HG02884 (cell line): ENCODE results near the gene DIO1.

ENCODE experiments used
- ATAC-seq: cut with Tn5 transposase; IDR thresholded peaks from one replicate; pipeline ENCODE4 v1.9.1; 2021; ENCODE audit warnings: mild to moderate bottlenecking, moderate library complexity; ENCODE audit not compliant: unreplicated experiment

Gene DIO1

DNA sequence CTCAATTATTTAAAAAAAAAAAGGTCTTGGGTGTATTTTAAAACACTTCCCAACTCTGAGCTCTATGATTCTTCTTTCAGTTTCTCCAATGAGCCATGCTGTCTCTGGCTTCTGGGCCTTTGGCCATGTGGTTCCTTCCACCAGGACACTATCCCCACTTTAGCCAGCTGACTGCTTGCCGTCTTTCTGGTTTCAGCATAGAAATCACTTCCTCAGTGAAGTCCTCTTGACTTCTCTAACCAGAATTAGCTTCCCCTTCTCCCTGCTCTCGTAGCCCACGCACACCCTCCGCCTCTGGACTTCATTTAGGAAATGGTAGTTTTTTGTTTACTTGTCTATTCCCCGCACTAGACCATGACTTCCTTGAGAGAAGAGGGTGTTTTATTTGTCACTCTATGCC, 1.1 kb upstream of the DIO1 start:
- ATAC-seq = no peak

- no peak for ATAC-seq
Measured at GRCh38 chr1:53894644-53895043, 657 bp downstream of the DIO1 start.

GRCh38 chr1:53895421-53895820, 1.4 kb downstream of the DIO1 start:
- no peak for ATAC-seq

- no peak for ATAC-seq
Measured at GRCh38 chr1:53896635-53897229, 2.7 kb downstream of the DIO1 start.

DNA sequence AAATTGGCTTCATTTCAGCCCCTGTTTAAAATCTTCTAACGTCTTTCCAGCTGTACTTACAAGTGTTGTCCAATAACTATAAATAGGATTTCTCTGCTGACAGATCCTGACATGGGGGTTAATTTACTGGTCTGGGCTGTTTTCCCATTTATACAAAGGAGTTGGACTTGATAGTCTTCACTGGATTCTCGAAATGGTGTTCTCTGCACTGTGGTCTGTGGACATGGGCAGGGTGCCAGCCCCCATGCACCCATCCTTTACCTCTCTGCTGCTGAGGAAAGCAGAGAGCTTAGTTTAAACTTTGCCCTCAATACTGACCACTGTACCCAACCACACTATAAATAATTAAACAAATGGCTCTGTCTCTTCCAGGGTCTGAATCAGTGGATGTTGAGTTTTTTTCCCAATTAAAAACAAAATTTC, 5.2 kb downstream of the DIO1 start:
- ATAC-seq = no peak

DNA sequence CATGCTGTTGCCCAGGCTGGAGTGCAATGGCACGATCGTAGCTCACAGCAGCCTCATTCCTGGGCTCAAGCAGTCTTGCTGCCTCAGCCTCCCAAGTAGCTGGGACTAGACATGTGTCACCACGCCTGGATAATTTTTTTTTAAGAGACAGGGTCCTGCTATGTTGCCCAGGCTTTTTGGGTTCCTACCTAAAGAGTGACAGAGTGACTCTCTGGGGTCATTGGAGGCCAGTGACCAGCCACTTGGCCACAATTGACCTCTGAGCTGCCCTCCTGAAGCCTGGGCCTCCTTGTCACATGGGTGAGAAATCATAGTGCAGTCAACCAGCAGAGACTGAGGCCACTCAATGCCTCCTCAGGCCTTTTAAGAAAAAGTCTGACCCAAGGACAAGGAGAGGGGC, 5.7 kb downstream of the DIO1 start:
- no peak for ATAC-seq

- ATAC-seq = no peak
Measured at GRCh38 chr1:53902235-53903138, 8.5 kb downstream of the DIO1 start.

- ATAC-seq = no peak
Measured at GRCh38 chr1:53905509-53905908, 11.5 kb downstream of the DIO1 start.

GRCh38 chr1:53906121-53906520, 12.1 kb downstream of the DIO1 start:
- no peak for ATAC-seq

GRCh38 chr1:53909946-53910345, 16.0 kb downstream of the DIO1 start:
- no peak for ATAC-seq

DNA sequence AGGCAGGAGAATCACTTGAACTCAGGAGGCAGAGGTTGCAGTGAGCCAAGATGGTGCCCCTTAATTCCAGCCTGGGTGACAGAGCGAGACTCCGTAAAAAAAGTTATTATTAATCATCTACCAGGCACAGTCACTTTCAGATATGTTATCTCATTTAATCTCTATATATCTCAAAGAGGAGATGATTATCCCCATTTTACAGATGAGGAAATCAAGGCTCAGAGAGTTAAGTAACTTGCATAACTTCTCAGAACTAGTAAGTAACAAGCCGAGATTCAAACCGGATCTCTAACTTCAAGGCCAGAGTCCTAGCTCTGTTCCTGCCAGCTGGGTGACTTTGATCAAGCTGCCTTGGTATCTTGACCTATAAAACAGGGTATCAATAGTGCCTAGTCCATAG, 17.5 kb downstream of the DIO1 start:
- no peak for ATAC-seq

- ATAC-seq = no peak
Measured at GRCh38 chr1:53913352-53914033, 19.5 kb downstream of the DIO1 start.

- no peak for ATAC-seq
Measured at GRCh38 chr1:53918343-53918742, 24.4 kb downstream of the DIO1 start.

DNA sequence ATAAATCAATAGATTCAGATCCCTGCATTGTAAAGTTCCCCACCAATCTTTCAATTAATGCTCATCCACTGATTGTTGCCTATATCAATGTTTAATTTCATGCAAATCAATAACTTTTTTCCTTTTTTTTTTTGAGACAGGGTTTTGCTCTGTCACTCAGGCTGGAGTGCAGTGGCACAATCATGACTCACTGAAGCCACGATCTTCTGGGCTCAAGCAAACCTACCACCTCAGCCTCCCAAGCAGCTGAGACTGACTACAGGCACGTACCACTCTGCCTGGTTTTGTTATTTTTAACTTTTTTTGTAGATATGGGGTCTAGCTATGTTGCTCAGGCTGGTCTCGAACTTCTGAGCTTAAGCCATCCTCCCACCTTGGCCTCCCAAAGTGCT, 25.7 kb downstream of the DIO1 start:
- no peak for ATAC-seq

- no peak for ATAC-seq
Measured at GRCh38 chr1:53927376-53927881, 33.4 kb downstream of the DIO1 start.

DNA sequence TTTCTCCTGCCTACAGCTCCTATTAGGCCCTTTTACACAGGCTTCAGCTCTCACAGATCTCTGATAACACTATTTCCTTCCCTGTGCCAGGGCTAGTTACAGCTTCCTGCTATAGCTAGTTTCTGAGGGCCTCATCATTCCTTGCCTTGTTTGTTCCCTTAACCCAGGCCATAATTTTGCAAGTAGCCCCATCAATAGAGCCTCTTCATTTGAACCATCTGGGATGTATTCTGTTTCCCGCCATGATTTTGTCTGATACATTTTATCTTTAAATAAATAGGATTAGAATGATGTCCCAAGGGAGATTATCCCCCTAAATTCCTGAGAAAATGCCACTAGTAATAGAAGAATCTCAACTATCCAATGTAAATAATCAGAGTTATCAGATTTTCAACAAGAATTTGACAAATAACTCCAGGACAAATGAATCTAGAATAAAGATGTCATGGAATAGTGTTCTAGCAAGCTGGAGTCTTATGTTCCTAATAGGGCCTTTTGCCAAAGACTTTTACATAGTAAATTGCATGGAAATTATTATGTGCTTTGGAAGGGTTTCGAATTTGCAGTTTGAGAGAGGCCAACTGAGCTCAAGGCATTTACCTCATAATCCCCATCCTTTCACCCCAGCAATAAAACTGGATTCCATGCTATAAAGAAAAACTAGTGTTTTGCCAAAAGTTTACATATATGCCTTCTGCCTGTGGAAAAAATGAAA, 35.4 kb downstream of the DIO1 start:
- no peak for ATAC-seq

DNA sequence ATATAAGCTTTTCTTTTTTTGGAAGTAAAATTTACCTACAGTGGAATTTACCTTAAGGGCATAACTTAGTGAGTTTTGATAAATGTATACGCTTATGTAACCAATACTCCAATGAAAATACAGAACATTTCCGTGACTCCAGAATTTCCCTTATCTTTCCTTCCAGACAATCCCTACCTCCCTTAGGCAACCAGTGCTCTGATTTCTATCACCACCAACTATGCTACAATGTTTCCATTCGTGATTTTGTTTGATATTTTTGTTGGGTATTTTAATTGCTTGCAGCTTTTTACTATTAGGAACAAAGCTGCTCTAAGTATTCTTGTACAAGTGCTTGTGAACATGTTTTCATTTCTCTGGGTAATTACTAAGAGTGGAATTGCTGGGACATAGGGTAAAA, 36.9 kb downstream of the DIO1 start:
- no peak for ATAC-seq

GRCh38 chr1:53931523-53931922, 37.5 kb downstream of the DIO1 start:
- no peak for ATAC-seq

- ATAC-seq = no peak
Measured at GRCh38 chr1:53934170-53934765, 40.3 kb downstream of the DIO1 start.

DNA sequence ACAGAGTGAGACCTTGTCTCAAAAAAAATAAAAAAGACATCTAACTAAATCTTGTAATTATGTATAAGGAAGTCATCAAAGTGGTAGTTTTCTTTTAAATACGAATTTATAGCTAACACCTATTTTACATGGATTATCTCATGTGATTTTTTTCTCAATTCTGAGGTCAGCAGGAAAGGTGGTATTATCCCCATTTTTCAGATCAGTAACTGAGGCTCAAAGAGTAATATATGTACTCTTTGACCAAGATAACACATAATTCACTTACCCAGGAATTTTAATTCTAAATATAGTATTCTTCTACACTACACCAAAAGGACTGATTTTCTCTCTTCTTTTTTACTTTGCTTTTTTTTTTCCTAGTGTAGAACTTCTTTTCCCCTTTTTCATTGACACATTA, 42.4 kb downstream of the DIO1 start:
- ATAC-seq = no peak
